ENCODE results near the gene MRPS23.
A peak's percentile ranks its signal among the peaks of the same experiment; 100 is the strongest.

MRPS23 gene

GRCh38 chr17:57869617-57870282 is 19.9 kb upstream of the MRPS23 start:
- no peak for DNase-seq (ENCODE audit: extremely low read depth, insufficient read length)
- no peak overlapping the region for H3K4me3 ChIP-seq (replicated peaks; ENCODE audit: low read depth, low read length)

GRCh38 chr17:57868910-57869616 is 19.2 kb upstream of the MRPS23 start:
- DNase-seq (ENCODE audit: extremely low read depth, insufficient read length): no peak
- H3K4me3 ChIP-seq (replicated peaks; ENCODE audit: low read depth, low read length): no peak overlapping the region
- TF ChIP-seq CTCF (IDR thresholded peaks at IDR 0.05; ENCODE audit: insufficient read depth, low read length, poor library complexity, severe bottlenecking): no peak
- no peaks in the 10 kb centered on the region; the same call in 1 of the 2 replicates for H3K36me3 ChIP-seq (ENCODE audit: control insufficient read depth, insufficient read depth, low read length)
- no peaks in the 10 kb centered on the region for H3K27me3 ChIP-seq (replicated peaks; ENCODE audit: control insufficient read depth, insufficient read depth, low read length)

More at GRCh38 chr17:57869617-57870282, 19.9 kb upstream of the MRPS23 start:
- no peaks in the 10 kb centered on the region; the same call in 1 of the 2 replicates for H3K36me3 ChIP-seq (ENCODE audit: control insufficient read depth, insufficient read depth, low read length)
- TF ChIP-seq CTCF (IDR thresholded peaks at IDR 0.05; ENCODE audit: insufficient read depth, low read length, poor library complexity, severe bottlenecking): no peak
- no peaks in the 10 kb centered on the region for H3K27me3 ChIP-seq (replicated peaks; ENCODE audit: control insufficient read depth, insufficient read depth, low read length)

- H3K27me3 ChIP-seq (replicated peaks; ENCODE audit: control insufficient read depth, insufficient read depth, low read length): no peaks in the 10 kb centered on the region
- H3K4me3 ChIP-seq (replicated peaks; ENCODE audit: low read depth, low read length): no peak overlapping the region
- H3K36me3 ChIP-seq (ENCODE audit: control insufficient read depth, insufficient read depth, low read length): no peaks in the 10 kb centered on the region; the same call in 1 of the 2 replicates
- peak; percentile 75 for DNase-seq (ENCODE audit: extremely low read depth, insufficient read length)
- peak; percentile 26 for TF ChIP-seq CTCF (IDR thresholded peaks at IDR 0.05; ENCODE audit: insufficient read depth, low read length, poor library complexity, severe bottlenecking)
Measured at GRCh38 chr17:57868007-57868909, 18.4 kb upstream of the MRPS23 start.

GRCh38 chr17:57867126-57867525 is 17.3 kb upstream of the MRPS23 start:
- Histone ChIP-seq H3K27me3 (replicated peaks; ENCODE audit: control insufficient read depth, insufficient read depth, low read length) (no peaks in the 10 kb centered on the region), H3K36me3 (ENCODE audit: control insufficient read depth, insufficient read depth, low read length) (no peaks in the 10 kb centered on the region; the same call in 1 of the 2 replicates), H3K4me3 (replicated peaks; ENCODE audit: low read depth, low read length) (no peak overlapping the region)
- DNase-seq (ENCODE audit: extremely low read depth, insufficient read length): no peak
- TF ChIP-seq CTCF (IDR thresholded peaks at IDR 0.05; ENCODE audit: insufficient read depth, low read length, poor library complexity, severe bottlenecking): no peak

GRCh38 chr17:57866723-57867122 is 16.9 kb upstream of the MRPS23 start:
- no peak for TF ChIP-seq CTCF (IDR thresholded peaks at IDR 0.05; ENCODE audit: insufficient read depth, low read length, poor library complexity, severe bottlenecking)
- H3K27me3 ChIP-seq (replicated peaks; ENCODE audit: control insufficient read depth, insufficient read depth, low read length): no peaks in the 10 kb centered on the region
- no peaks in the 10 kb centered on the region; the same call in 1 of the 2 replicates for H3K36me3 ChIP-seq (ENCODE audit: control insufficient read depth, insufficient read depth, low read length)
- H3K4me3 ChIP-seq (replicated peaks; ENCODE audit: low read depth, low read length): no peak overlapping the region
- no peak for DNase-seq (ENCODE audit: extremely low read depth, insufficient read length)
